B cell (primary cell): ENCODE data around the gene RAP1GAP. TPM values are rescaled to one million over a fixed set of nuclear protein-coding genes. Genes with fewer than 3 reads are reported as not detected.

ENCODE experiments used
- ATAC-seq: fragments of 200-7000 bp; cut with Tn5 transposase; one replicate; pipeline ENCODE4 v1.10.0; 2021; ENCODE audit warnings: low read depth, mild to moderate bottlenecking, moderate number of reproducible peaks, moderate library complexity
- CTCF ChIA-PET: fragments of 350-600 bp; sonication (Branson Sonifier 250); formaldehyde crosslinking; loops from one replicate; lab custom pipeline; 2021; ENCODE audit warnings: antibody characterized with exemption, inconsistent platforms; lab: Charles Lee
- POLR2A ChIA-PET: fragments of 350-600 bp; sonication (Branson Sonifier 250); formaldehyde crosslinking; loops from one replicate; lab custom pipeline; 2021; ENCODE audit warnings: antibody characterized with exemption; lab: Charles Lee
- DNase-seq: peaks from one replicate; pipeline ENCODE4 v3.0.0; 2013
- H2AFZ ChIP-seq: 2 replicates; pipeline ENCODE4 v1.6.1; 2012; ENCODE audit warnings: mild to moderate bottlenecking, low read depth, low read length; ENCODE audit not compliant: insufficient read depth, poor library complexity, severe bottlenecking
- H3K27ac ChIP-seq, 2 donors: 1 replicate in 1 of 2; 2 replicates in 1 of 2; pipeline ENCODE4 v1.5.1; 2012 to 2013; ENCODE audit warnings: low read length in 2 of 2, mild to moderate bottlenecking in 2 of 2, moderate library complexity in 1 of 2
- H3K27me3 ChIP-seq, 4 experiments: fragments of 200-600 bp in 1 of 4; sonication (generic) in 1 of 4; replicated peaks in 1 of 4; 1 replicate in 2 of 4; 2 replicates in 2 of 4; pipeline versions ENCODE4 v1.6.1 to v1.7.0; 2013 to 2016; ENCODE audit warnings: low read length in 3 of 4, mild to moderate bottlenecking in 2 of 4, mixed read lengths in 1 of 4, moderate library complexity in 1 of 4; ENCODE audit not compliant: insufficient read depth in 4 of 4, control insufficient read depth in 3 of 4; ENCODE audit errors: control extremely low read depth in 1 of 4
- H3K36me3 ChIP-seq, 2 experiments: replicated peaks in 1 of 2; 1 replicate in 1 of 2; 2 replicates in 1 of 2; pipeline versions ENCODE4 v1.6.1 to v1.7.1; 2013; ENCODE audit warnings: low read length in 1 of 2; ENCODE audit not compliant: insufficient read depth in 2 of 2, control insufficient read depth in 1 of 2; ENCODE audit errors: control extremely low read depth in 1 of 2, extremely low read depth in 1 of 2
- H3K4me1 ChIP-seq, 2 donors: fragments of 200-600 bp in 1 of 2; sonication (generic) in 1 of 2; 1 replicate in 1 of 2; 2 replicates in 1 of 2; pipeline versions ENCODE4 v1.5.1 to v1.6.1; 2013 to 2017; ENCODE audit warnings: low read length in 2 of 2; ENCODE audit not compliant: control insufficient read depth in 2 of 2, insufficient read depth in 2 of 2
- H3K4me2 ChIP-seq: replicated peaks from 2 replicates; pipeline ENCODE3; 2012; ENCODE audit warnings: mild to moderate bottlenecking, low read depth, low read length; ENCODE audit not compliant: poor library complexity, severe bottlenecking
- H3K4me3 ChIP-seq, 5 experiments: fragments of 200-600 bp in 1 of 5; sonication (generic) in 1 of 5; 1 replicate in 3 of 5; 2 replicates in 2 of 5; pipeline versions ENCODE4 v1.5.1 to v1.7.0; 2011 to 2016; ENCODE audit warnings: low read length in 4 of 5, mild to moderate bottlenecking in 4 of 5, low read depth in 2 of 5, control low read depth in 1 of 5, moderate library complexity in 1 of 5; ENCODE audit not compliant: insufficient read depth in 1 of 5; ENCODE audit errors: control extremely low read depth in 1 of 5, extremely low read depth in 1 of 5
- H3K79me2 ChIP-seq: fragments of 200-600 bp; sonication (generic); one replicate; pipeline ENCODE4 v1.6.0; 2016; ENCODE audit warnings: low read length; ENCODE audit not compliant: control insufficient read depth, insufficient read depth
- H3K9ac ChIP-seq: fragments of 200-600 bp; sonication (generic); 2 replicates; pipeline ENCODE4 v1.6.1; 2017; ENCODE audit warnings: mild to moderate bottlenecking, low read length, moderate library complexity
- H3K9me3 ChIP-seq, 3 donors: one replicate each; pipeline versions ENCODE4 v1.6.1 to v1.7.1; 2013; ENCODE audit warnings: low read length in 2 of 3; ENCODE audit not compliant: control insufficient read depth in 2 of 3, insufficient read depth in 1 of 3; ENCODE audit errors: control extremely low read depth in 1 of 3
- H4K20me1 ChIP-seq: 2 replicates; pipeline ENCODE4 v1.6.0; 2012; ENCODE audit warnings: mild to moderate bottlenecking, low read length; ENCODE audit not compliant: insufficient read depth, control insufficient read depth, poor library complexity, severe bottlenecking
- H3K27ac Mint-ChIP-seq: one replicate; pipeline ENCODE4 v1.8.0; 2021; ENCODE audit warnings: mixed read lengths
- H3K27me3 Mint-ChIP-seq: one replicate; pipeline ENCODE4 v1.8.0; 2021; ENCODE audit warnings: mixed read lengths
- H3K4me1 Mint-ChIP-seq: one replicate; pipeline ENCODE4 v1.8.0; 2021; ENCODE audit warnings: mixed read lengths
- H3K4me3 Mint-ChIP-seq: one replicate; pipeline ENCODE4 v1.8.0; 2021; ENCODE audit warnings: mixed read lengths
- H3K9me3 Mint-ChIP-seq: one replicate; pipeline ENCODE4 v1.8.0; 2022; ENCODE audit warnings: mixed read lengths; ENCODE audit not compliant: insufficient read depth
- CTCF ChIP-seq: fragments of 200-600 bp; IDR thresholded peaks from one replicate; pipeline ENCODE4 v1.8.0; 2022; ENCODE audit warnings: antibody characterized with exemption, mild to moderate bottlenecking
- EZH2 ChIP-seq: IDR thresholded peaks from 2 replicates; pipeline ENCODE4 v1.6.1; 2012; ENCODE audit warnings: borderline replicate concordance, low read depth, mild to moderate bottlenecking, moderate library complexity, low read length; ENCODE audit not compliant: insufficient read depth, poor library complexity, severe bottlenecking
- WGBS: methylation state at CpG from one replicate; pipeline ENCODE4 v1.1.5; 2013; ENCODE audit warnings: missing lambda C conversion rate; ENCODE audit not compliant: insufficient coverage; 5-methylcytosine and 5-hydroxymethylcytosine counted together
- intact Hi-C: fragments of 100-400 bp; cut with micrococcal nuclease; formaldehyde crosslinking; loops from one replicate; pipeline ENCODE4 v1.10.0; 2022
- polyA plus RNA-seq: library from polyadenylated mRNA; depleted of rRNA; stranded (reverse); fragments of >200 nt; gene quantifications from 2 replicates; pipeline ENCODE4 v1.2.3, GENCODE V29; 2012
- total RNA-seq, 2 donors: library from RNA; stranded (reverse); fragments of 120-200 nt in 1 of 2; gene quantifications; 1 replicate in 1 of 2; 2 replicates in 1 of 2; pipeline versions ENCODE4 v1.2.3 to v1.2.4, GENCODE V29; 2013 to 2022

RAP1GAP gene
- total and polyA plus RNA-seq, 2 donors (not counting 1 experiment from before 2014, with no cell fraction given): 0.07 to 0.09 TPM

- CTCF ChIA-PET: interaction anchor here (1.0 kb wide), 1 partner anchor 166 kb away, joined by 3 read pairs; no protein-coding TSS in a partner anchor
- Histone ChIP-seq H2AFZ (no peak overlapping the region), H3K9me3 (peaks cover 0 to 5% (median 0%) of the 10 kb centered on the region in 3 donors), H3K79me2 (no peaks in the 10 kb centered on the region), H3K36me3 (peaks cover 0 to 4% of the 10 kb centered on the region in 2 experiments), H3K27me3 (peaks cover 0 to 14% (median 7%) of the 10 kb centered on the region in 4 experiments), H3K27ac (no peak overlapping the region), H3K4me1 (peaks cover 14 to 17% of the 10 kb centered on the region in 2 donors), H3K4me2 (no peak overlapping the region), H4K20me1 (no peaks in the 10 kb centered on the region), H3K4me3 (no peak overlapping the region), H3K9ac (no peak overlapping the region)
- POLR2A ChIA-PET: no interaction called here
- TF ChIP-seq EZH2 (no peak), CTCF (no peak)
- intact Hi-C loops: no loop called here
- H3K4me1 Mint-ChIP-seq: peaks cover 21% of the 10 kb centered on the region
- H3K27me3 Mint-ChIP-seq: peaks cover under 1% of the 10 kb centered on the region
- H3K27ac Mint-ChIP-seq: no peak overlapping the region
- no peaks in the 10 kb centered on the region for H3K9me3 Mint-ChIP-seq
- ATAC-seq (no peak), DNase-seq (no peak)
- 22% methylated on average over 7 of the region's 9 CpGs for WGBS
- H3K4me3 Mint-ChIP-seq: no peak overlapping the region
Observed at GRCh38 chr1:21673277-21673780, 4.2 kb upstream of the RAP1GAP start.

DNA sequence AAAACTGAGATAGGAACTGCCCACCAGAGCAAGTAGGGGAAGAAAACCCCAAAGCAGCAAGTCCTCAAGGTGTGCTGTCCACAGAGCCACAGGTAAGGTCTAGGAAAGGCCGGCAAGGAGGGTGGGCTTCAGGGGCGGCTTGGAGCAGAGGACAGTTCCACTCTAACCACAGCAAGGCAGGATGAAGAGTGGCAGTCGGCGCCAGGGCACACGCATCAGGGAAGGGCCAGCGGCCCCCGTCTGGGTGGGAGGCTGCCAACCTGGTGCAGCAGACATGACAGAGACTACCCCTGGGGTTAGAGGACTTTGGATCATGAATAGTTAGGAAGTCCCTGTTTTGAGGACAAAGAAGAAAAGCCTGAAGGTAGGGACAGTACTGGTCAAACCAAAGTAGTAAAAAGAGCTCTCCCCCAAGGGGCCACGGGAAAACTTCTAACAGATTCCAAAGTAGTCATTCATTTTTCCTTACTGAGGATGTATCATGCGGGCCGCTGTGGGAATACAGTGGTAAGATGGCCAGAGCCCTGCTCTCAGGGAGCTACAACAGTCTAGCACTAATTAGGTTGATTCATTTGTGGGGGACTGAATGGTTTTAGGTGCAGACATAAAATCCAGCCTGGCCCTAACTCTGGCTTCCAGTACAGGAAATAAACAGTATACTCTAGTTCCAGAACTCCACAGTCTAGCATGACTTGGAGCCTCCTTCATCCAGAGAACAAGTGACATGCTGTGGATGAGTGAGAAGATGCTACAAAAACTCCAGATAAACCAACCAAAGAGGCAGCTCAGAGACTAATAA is 3.5 kb upstream of the RAP1GAP start:
- TF ChIP-seq CTCF: no peak
- TF ChIP-seq EZH2: no peak
- intact Hi-C loops: no loop called here
- Mint-ChIP-seq H3K27ac (no peak overlapping the region), H3K4me3 (no peak overlapping the region), H3K27me3 (peaks cover 7% of the 10 kb centered on the region), H3K4me1 (peaks cover 24% of the 10 kb centered on the region), H3K9me3 (no peaks in the 10 kb centered on the region)
- no peak overlapping the region for H3K4me2 ChIP-seq
- no peaks in the 10 kb centered on the region for H4K20me1 ChIP-seq
- no peak for DNase-seq
- no peak overlapping the region for H3K4me3 ChIP-seq
- 93% methylated on average over 7 of the region's 10 CpGs for WGBS
- POLR2A ChIA-PET: no interaction called here
- H3K79me2 ChIP-seq: no peaks in the 10 kb centered on the region
- H3K4me1 ChIP-seq: peaks cover 19 to 23% of the 10 kb centered on the region in 2 donors
- H2AFZ ChIP-seq: no peak overlapping the region
- H3K9ac ChIP-seq: no peak overlapping the region
- H3K9me3 ChIP-seq: peaks cover 0 to 9% (median 0%) of the 10 kb centered on the region in 3 donors
- peaks cover 0 to under 1% of the 10 kb centered on the region in 2 experiments for H3K36me3 ChIP-seq
- peaks cover 0 to 21% (median 12%) of the 10 kb centered on the region in 4 experiments for H3K27me3 ChIP-seq
- no peak for ATAC-seq
- CTCF ChIA-PET: interaction anchor here (1.0 kb wide), 1 partner anchor 165 kb away, joined by 3 read pairs; no protein-coding TSS in a partner anchor
- H3K27ac ChIP-seq: no peak overlapping the region
